ENCODE results near the gene TNS1.
A peak's percentile ranks its signal among the peaks of the same experiment; 100 is the strongest.

The TNS1 gene

GRCh38 chr2:217998926-217999594 is 3.7 kb downstream of the TNS1 start:
- DNase-seq (ENCODE audit: low read depth): no peak

GRCh38 chr2:217997510-217997909 is 5.3 kb downstream of the TNS1 start:
- DNase-seq (ENCODE audit: low read depth): no peak

- DNase-seq (ENCODE audit: low read depth): no peak
These were observed 6.4 kb downstream of the TNS1 start for GRCh38 chr2:217996361-217996760.

DNA sequence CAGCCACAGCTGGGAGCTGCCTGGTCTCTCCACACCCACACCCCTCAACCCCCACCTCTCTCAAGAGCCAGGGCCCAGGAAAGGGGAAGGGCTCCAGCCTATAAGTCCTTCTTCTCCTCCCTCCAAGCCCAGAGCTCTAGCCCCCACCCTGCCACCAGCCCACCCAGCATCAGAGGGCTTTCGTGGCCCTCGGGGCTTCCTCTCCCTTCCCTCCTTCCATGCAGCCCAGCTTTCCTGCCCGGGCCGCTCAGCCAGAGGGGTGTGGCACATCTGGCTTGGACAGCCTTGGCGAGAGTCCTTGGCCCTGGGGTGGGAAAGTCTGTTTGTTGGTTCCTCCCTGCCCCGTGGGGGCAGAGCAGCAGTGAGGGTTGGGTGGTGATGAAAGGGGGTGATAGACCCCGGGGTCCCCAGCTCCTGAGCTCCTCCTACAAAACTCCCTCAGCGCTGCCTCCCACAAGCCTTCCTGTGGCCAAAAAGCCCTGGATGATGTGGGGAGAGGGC is 7.0 kb downstream of the TNS1 start:
- no peak for DNase-seq (ENCODE audit: low read depth)

DNA sequence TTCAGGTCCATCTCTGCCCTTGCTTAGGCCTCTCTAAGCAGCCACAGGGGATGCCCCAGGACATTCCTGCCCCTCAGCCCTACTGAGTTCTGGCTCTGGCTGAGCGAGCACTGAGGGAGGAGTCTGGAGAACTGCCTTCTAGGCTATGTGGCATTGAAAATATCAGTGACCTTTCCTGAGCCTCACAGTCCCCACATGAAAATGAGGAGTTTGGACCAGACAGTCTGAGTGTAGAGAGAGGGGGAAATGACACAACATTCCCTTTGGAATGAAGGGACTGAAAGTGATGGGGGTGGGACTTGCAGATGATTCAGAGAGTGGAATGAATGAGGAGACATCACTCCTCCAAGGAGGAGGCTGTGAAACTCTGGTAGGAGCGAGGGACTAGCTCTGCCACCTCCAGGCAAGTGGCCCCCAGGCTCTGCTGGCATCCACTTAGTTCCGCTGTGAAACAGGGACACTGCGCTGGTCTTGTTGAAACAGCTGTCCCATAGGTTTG is 8.0 kb downstream of the TNS1 start:
- no peak for DNase-seq (ENCODE audit: low read depth)

DNA sequence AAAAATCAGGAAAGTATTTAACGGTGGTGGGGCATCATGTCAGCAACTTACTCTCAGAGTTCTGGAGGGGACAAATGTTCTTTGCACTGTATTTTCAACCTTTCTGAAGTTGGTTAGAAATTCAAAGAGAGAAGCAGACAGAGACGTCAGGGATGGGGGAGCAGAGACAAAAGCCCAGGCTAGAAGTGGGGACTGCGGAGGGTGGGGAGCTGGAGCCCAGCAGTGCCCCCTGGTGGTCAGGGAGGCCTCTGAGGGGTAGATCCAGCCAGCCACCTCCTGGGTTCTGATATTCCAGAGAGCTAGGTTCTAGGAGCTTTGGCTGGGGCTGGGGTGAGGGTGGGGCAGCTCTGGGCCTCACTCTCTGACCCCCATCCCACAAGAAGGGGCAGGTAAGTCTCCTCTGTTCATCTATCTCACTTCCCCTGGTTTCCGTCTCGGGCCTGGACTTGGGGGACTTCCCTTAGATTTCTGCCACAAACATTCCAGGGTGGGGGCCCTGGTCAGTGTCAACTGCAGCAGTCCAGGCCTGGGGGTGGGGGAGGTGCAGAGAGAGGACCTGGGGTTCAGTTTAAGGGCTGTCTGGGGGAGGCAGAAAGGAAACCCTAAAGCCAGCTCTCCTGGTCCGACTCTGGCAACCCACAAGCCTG is 8.9 kb downstream of the TNS1 start:
- DNase-seq (ENCODE audit: low read depth): peak; percentile 10

- no peak for DNase-seq (ENCODE audit: low read depth)
These were observed 9.7 kb downstream of the TNS1 start for GRCh38 chr2:217993138-217993537.

DNA sequence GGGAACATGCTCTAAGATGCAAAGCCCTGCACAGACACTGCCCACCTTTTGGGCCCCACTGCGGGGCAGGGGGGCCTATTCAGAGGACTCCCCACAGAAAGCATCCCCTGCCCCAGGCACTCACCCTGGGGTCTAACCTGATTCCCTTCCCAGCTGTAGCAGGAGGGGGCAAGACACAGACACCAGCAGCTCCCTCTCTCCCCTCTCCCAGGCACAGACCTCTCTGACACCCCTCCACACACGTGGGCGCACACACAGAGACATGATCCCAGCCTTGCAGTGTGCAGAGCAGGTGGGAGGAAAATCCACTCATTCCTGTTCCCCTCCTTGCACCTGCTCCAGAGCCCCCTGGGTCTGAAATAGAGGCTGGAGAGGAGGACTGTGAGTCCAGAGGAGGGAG is 10.7 kb downstream of the TNS1 start:
- DNase-seq (ENCODE audit: low read depth): no peak

GRCh38 chr2:217990791-217991465 is 11.9 kb downstream of the TNS1 start:
- DNase-seq (ENCODE audit: low read depth): no peak

DNA sequence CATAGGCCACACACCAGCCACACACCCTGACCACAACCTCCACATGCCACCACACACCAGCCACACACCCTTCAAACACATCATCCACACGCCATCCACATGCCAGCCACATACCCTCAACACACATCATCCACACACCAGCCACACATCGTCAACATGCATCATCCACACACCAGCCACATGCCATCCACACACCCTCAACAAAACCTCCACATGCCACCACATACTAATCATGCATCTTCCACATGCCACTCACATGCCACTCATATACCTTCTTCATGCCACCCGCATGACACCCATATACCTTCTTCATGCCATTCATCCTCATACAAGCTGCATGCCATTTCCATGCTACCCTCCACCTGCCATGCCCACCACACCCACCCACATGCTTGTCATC is 12.4 kb downstream of the TNS1 start:
- no peak for DNase-seq (ENCODE audit: low read depth)

GRCh38 chr2:217989221-217989948 is 13.4 kb downstream of the TNS1 start:
- DNase-seq (ENCODE audit: low read depth): no peak

DNA sequence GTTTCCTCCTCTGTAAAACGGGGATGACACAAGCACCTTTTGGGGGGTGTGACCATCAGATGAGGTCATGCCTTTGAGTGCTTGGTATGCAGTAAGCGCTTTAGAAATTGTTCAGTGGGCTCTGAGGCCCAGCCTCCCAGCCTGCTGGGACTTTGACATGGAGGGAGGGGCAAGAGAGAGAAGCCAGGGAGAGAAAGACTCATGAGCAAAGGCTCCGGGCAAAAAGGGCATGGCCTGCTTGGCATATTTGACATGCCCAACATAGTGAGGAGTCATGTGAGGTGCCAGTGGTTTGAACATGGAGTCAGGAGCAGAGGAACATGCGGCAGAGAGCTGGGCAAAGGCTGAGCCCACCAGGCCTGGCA is 14.0 kb downstream of the TNS1 start:
- DNase-seq (ENCODE audit: low read depth): no peak

DNA sequence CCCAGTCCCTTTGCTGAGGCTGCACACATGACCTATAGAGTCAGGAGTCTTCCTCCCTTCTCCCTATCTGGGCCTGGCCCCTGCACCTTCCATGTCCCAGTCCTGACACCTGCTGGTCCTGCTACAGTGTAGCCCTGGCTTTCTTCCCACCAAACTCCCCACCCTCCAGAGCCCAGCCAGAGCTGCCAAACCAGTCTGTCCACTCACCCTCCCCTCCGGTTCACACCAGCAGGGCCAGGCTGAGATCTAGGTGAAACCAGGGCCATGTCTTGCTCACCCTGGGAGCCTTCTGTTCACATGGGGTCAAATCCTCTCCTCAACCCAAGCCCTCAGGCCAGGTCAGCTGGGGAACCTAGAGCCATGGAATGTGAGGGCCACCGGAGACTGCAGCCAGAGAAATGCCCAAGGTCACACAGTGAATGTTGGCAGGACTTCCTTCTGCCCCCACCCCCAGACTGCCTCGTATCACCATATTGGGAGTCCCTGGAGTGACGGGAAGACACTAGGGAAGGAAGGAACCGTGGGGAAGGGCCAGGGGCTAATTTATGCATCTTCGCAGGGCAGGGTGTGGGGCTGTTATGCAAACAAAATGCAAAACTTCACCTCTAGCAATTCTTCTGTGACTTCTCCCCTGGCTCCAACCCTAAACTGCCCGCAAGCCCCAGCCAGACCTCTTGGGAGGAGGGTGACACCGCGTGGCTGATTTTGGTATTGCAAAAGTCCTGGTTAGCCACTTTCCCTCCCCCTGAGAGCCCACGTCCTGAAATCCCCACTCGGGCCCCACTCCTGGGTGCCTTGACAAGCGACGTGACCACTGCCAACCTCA is 14.6 kb downstream of the TNS1 start:
- peak; percentile 32 for DNase-seq (ENCODE audit: low read depth)

- DNase-seq (ENCODE audit: low read depth): no peak
These were observed 15.4 kb downstream of the TNS1 start for GRCh38 chr2:217987391-217987790.

DNA sequence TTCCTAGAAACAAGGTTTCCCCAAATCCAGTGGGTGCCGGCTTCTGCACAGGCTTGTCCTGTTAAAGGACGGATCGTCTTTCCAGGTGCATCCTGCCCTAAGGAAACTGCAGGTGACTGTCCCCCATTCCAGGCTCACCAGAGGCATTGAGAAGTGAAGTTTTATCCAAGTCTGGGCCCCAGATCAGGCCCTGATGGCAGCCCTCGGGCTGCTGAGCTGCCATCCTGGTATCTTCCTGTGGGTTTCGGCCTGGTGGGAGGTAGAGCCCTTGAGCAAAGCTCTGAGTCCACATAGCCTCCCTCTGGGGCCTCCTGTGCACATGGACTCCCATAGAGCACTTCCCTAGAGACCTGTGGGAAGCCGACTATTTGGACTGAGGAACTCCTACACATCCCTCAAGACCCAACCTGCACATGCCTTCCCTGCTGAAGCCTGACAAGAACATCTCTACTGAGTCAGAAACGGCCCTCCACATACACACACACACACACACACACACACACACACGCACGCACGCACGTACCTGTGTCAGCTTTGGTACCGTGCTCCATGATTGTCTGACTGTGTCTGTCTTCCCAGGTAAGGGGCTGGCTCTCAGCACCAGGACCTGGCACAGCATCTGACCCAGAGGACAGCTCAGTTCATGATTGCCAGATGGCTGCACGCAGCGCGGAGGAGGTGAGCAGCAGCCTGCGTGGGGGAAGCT is 16.4 kb downstream of the TNS1 start:
- DNase-seq (ENCODE audit: low read depth): no peak

DNA sequence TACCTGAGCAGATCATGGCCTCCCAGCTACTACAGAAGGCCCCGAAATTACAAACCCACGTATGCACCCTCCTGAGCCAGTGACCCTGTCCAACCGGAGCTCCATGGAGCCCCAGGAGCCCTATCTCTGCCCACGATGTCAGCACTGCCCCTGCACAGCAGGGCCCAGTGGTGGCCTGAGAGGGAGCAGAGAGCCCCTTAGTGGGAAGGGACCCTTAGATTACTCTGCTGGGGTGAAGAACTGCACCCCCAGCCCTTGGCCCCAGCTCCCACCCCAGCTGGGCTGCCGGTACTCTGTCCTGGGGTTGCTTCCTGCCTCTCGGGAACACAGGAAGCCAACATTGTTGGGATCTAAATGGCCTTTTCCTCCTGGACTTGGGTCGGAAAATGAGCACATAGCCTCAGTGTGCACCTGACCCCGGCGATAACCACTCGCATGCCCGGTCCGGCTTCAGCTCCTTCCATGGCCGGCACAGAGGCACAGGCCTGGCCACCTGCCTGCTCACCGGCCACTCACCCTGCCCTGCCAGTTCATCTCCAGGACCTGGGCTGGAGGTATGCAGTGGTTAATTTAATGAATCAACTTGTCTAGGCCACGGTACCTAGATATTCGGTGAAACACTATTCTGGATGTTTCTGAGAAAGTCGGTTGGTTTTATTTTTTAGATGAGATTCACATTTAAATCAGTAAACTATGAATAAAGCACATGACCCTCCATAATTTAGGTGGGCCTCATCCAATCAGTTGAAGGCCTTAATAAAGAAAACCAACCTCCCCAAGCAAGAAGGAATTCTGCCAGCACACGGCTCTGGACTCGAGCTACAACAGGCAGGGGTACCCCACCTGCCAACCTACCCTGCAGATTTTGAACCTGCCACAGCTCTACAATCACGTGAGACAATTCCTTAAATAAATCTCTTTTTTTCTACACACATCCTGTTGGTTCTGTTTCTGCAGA is 19.2 kb downstream of the TNS1 start:
- DNase-seq (ENCODE audit: low read depth): no peak

- no peak for DNase-seq (ENCODE audit: low read depth)
These were observed 20.8 kb downstream of the TNS1 start for GRCh38 chr2:217981971-217982370.

- DNase-seq (ENCODE audit: low read depth): no peak
These were observed 21.6 kb downstream of the TNS1 start for GRCh38 chr2:217981084-217981730.

- no peak for DNase-seq (ENCODE audit: low read depth)
These were observed 22.2 kb downstream of the TNS1 start for GRCh38 chr2:217980591-217980990.

All from stimulated activated CD8-positive, alpha-beta memory T cell treated with anti-CD3 and anti-CD28 coated beads, Interleukin-12 subunit alpha, Interleukin-12 subunit beta, amount 100 ng/mL, for 1 hour (primary cell).